Measurements from ENCODE around the gene RNF114.

RNF114 gene

DNA sequence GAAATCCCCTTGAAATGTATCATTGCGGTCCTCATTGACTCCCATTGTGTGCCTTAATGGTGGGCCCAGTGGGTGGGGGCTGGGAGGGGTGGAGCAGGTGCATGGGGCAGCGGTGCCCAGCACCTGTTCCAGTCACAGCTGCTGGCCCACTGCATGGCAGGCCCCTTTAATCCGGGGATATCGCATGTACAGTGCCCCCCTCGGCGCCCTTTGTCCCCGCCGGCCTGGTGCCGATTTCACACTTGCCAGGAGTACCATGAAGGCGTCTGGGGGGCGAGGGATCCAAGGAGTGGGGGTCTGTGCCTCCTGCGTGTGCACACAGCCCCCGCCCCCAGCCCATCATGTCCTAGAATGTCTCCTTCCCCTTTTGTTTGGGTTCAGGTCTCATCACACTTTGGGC is 49.4 kb downstream of the RNF114 start:
- DNase-seq (ENCODE audit: low spot score) = no peak
- TF ChIP-seq, protein P1, sequence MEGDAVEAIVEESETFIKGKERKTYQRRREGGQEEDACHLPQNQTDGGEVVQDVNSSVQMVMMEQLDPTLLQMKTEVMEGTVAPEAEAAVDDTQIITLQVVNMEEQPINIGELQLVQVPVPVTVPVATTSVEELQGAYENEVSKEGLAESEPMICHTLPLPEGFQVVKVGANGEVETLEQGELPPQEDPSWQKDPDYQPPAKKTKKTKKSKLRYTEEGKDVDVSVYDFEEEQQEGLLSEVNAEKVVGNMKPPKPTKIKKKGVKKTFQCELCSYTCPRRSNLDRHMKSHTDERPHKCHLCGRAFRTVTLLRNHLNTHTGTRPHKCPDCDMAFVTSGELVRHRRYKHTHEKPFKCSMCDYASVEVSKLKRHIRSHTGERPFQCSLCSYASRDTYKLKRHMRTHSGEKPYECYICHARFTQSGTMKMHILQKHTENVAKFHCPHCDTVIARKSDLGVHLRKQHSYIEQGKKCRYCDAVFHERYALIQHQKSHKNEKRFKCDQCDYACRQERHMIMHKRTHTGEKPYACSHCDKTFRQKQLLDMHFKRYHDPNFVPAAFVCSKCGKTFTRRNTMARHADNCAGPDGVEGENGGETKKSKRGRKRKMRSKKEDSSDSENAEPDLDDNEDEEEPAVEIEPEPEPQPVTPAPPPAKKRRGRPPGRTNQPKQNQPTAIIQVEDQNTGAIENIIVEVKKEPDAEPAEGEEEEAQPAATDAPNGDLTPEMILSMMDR (IDR thresholded peaks at IDR 0.05; ENCODE audit: extremely low read depth, insufficient read depth, missing control alignments) = no peak
- in situ Hi-C loops (cut with MboI; ENCODE audit: low pct_unique_long_range_greater_than_20kb, low sequenced_read_pairs, unreplicated experiment) = loop anchor here (25.0 kb wide), 1 partner anchor 202 kb away; the partner anchor contains the start of gene CEBPB

DNA sequence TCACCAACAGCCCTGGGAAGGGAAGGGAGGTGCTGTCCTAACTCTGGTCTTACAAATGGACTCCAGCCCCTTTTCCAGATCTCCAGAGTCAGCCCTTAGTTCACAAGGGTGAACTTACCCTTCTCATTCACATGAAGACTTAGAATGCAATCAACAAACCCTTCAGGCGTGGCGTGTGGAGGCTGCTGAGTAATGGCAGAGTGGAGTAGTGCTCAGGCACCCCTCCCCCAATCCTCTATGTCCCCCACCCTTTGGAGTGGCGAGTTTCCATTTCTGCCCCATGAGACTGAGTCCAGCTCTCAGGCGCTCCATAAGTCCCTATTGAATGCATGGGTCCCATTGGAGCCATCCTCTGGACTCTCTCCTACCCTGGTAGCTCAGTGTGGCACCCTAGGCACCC is 49.9 kb downstream of the RNF114 start:
- no peak for DNase-seq (ENCODE audit: low spot score)
- TF ChIP-seq, protein P1 (IDR thresholded peaks at IDR 0.05; ENCODE audit: extremely low read depth, insufficient read depth, missing control alignments) = no peak
- in situ Hi-C loops (cut with MboI; ENCODE audit: low pct_unique_long_range_greater_than_20kb, low sequenced_read_pairs, unreplicated experiment) = loop anchor here (25.0 kb wide), 1 partner anchor 201 kb away; the partner anchor contains the start of gene CEBPB

DNA sequence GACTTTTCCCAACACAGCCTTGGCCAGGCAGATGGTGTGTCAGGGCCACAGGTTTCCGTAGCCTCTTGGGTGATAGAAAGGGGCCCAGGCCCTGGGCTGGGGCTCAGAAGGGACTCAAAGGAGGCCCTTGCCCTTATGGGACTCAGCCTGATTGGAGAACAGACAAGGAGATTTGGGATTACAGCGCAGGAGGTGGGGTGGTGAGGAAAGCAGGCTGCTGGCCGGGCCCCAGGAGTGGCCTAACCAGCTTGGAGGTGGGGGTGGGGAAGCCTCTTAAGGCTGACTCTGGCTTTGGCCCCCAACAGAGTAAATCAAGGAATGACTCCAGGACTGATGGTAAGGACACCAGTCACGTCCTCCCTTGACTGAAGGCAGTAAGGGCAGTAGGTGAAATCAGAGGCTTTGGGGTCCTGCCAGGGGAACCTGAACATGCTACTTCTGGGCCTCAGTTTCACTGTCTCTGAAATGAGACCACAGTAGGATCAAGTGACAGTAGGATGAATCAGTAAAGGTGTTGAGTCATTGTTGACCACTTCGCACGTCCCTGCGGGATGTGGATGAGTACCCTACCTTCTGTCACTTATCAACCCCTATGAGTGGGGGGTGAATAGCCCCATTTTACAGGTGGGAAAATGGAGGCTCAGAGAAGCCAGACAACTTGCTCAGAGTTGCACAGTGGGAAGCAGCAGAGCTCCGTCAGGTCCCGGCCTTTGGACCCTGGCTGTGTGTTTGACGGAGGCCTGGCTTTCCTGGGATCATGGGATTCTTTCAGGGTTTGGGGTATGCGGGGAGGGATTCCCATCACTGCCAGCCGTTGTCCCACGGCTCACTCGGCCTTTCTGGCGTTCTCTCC is 51.0 kb downstream of the RNF114 start:
- in situ Hi-C loops (cut with MboI; ENCODE audit: low pct_unique_long_range_greater_than_20kb, low sequenced_read_pairs, unreplicated experiment) = loop anchor here (25.0 kb wide), 1 partner anchor 200 kb away; the partner anchor contains the start of gene CEBPB
- no peak for DNase-seq (ENCODE audit: low spot score)
- TF ChIP-seq, protein P1 (IDR thresholded peaks at IDR 0.05; ENCODE audit: extremely low read depth, insufficient read depth, missing control alignments) = no peak

DNA sequence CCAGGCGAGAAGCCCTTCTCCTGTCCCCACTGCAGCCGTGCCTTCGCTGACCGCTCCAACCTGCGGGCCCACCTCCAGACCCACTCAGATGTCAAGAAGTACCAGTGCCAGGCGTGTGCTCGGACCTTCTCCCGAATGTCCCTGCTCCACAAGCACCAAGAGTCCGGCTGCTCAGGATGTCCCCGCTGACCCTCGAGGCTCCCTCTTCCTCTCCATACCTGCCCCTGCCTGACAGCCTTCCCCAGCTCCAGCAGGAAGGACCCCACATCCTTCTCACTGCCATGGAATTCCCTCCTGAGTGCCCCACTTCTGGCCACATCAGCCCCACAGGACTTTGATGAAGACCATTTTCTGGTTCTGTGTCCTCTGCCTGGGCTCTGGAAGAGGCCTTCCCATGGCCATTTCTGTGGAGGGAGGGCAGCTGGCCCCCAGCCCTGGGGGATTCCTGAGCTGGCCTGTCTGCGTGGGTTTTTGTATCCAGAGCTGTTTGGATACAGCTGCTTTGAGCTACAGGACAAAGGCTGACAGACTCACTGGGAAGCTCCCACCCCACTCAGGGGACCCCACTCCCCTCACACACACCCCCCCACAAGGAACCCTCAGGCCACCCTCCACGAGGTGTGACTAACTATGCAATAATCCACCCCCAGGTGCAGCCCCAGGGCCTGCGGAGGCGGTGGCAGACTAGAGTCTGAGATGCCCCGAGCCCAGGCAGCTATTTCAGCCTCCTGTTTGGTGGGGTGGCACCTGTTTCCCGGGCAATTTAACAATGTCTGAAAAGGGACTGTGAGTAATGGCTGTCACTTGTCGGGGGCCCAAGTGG is 51.9 kb downstream of the RNF114 start:
- in situ Hi-C loops (cut with MboI; ENCODE audit: low pct_unique_long_range_greater_than_20kb, low sequenced_read_pairs, unreplicated experiment) = loop anchor here (25.0 kb wide), 1 partner anchor 199 kb away; the partner anchor contains the start of gene CEBPB
- TF ChIP-seq, protein P1 (IDR thresholded peaks at IDR 0.05; ENCODE audit: extremely low read depth, insufficient read depth, missing control alignments) = no peak
- no peak for DNase-seq (ENCODE audit: low spot score)

GRCh38 chr20:49989234-49990065 is 53.3 kb downstream of the RNF114 start:
- TF ChIP-seq, protein P1 (IDR thresholded peaks at IDR 0.05; ENCODE audit: extremely low read depth, insufficient read depth, missing control alignments) = no peak
- in situ Hi-C loops (cut with MboI; ENCODE audit: low pct_unique_long_range_greater_than_20kb, low sequenced_read_pairs, unreplicated experiment) = loop anchor here (25.0 kb wide), 1 partner anchor 198 kb away; the partner anchor contains the start of gene CEBPB
- no peak for DNase-seq (ENCODE audit: low spot score)

All from GM13977 (cell line).